ENCODE results near the gene BDKRB2.

The BDKRB2 gene

DNA sequence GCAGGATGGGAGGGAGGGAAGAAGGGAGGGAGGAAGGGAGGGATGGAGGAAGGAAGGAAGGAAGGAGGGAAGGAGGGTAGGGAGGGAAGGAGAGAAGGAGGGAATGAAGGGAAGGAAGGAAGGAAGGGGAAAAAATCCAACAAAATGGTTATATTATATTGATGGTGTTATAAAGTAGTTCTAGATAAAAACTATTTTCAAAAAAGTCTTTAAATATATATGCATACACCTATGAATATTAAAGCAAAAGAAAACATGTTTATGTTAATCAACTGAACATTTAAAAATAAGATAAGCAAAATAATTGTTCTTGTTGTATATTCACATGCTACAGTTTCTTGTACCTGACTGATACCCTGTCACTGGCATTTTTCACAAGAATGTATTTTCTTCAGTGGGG, 53.3 kb downstream of the BDKRB2 start:
- no peak overlapping the region for H3K4me3 ChIP-seq (ENCODE audit: low read length)

DNA sequence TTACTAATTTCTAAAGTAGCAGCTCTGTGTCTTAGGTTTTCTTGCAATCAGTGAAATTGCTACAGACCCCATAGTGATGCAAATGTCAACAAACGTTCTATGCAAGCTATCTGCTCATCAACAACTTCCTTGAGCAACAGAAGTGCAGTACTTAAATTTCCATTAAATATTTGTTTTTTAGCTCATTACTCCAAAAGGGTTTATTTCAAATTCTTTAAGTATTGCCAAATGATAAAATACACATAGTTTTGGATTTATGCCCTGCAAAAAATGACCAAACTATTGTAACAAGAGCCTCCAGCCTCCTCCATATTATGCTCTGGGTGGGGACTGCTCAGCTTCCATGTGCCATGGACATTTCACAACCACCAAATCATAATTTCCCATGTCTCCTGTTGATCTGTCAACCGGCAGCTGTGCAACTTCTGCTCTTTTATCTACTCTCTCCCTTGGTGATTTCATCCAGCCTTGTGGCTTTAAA, 55.7 kb downstream of the BDKRB2 start:
- Histone ChIP-seq H3K9me3 (ENCODE audit: low read length) (no peaks in the 10 kb centered on the region), H3K36me3 (ENCODE audit: insufficient read depth, low read length) (no peaks in the 10 kb centered on the region), H3K4me3 (ENCODE audit: low read length) (no peak overlapping the region), H3K4me1 (ENCODE audit: insufficient read depth, low read length) (no peaks in the 10 kb centered on the region), H3K27me3 (ENCODE audit: insufficient read depth, low read length) (no peaks in the 10 kb centered on the region), H2AFZ (ENCODE audit: low read depth, low read length) (no peak overlapping the region)

More for the DNA sequence above, 53.3 kb downstream of the BDKRB2 start:
- Histone ChIP-seq H3K9me3 (ENCODE audit: low read length) (no peaks in the 10 kb centered on the region), H3K27me3 (ENCODE audit: insufficient read depth, low read length) (no peaks in the 10 kb centered on the region), H3K4me1 (ENCODE audit: insufficient read depth, low read length) (no peaks in the 10 kb centered on the region), H3K36me3 (ENCODE audit: insufficient read depth, low read length) (no peaks in the 10 kb centered on the region), H2AFZ (ENCODE audit: low read depth, low read length) (no peak overlapping the region)

- Histone ChIP-seq H3K4me1 (ENCODE audit: insufficient read depth, low read length) (no peaks in the 10 kb centered on the region), H2AFZ (ENCODE audit: low read depth, low read length) (no peak overlapping the region), H3K36me3 (ENCODE audit: insufficient read depth, low read length) (no peaks in the 10 kb centered on the region), H3K27me3 (ENCODE audit: insufficient read depth, low read length) (no peaks in the 10 kb centered on the region), H3K4me3 (ENCODE audit: low read length) (no peak overlapping the region), H3K9me3 (ENCODE audit: low read length) (no peaks in the 10 kb centered on the region)
Observed at GRCh38 chr14:96261053-96261452, 56.4 kb downstream of the BDKRB2 start.

GRCh38 chr14:96261772-96262655, 57.4 kb downstream of the BDKRB2 start:
- no peak overlapping the region for H3K4me3 ChIP-seq (ENCODE audit: low read length)
- H3K27me3 ChIP-seq (ENCODE audit: insufficient read depth, low read length): no peaks in the 10 kb centered on the region
- H3K9me3 ChIP-seq (ENCODE audit: low read length): no peaks in the 10 kb centered on the region
- no peaks in the 10 kb centered on the region for H3K4me1 ChIP-seq (ENCODE audit: insufficient read depth, low read length)
- H2AFZ ChIP-seq (ENCODE audit: low read depth, low read length): no peak overlapping the region
- H3K36me3 ChIP-seq (ENCODE audit: insufficient read depth, low read length): no peaks in the 10 kb centered on the region

DNA sequence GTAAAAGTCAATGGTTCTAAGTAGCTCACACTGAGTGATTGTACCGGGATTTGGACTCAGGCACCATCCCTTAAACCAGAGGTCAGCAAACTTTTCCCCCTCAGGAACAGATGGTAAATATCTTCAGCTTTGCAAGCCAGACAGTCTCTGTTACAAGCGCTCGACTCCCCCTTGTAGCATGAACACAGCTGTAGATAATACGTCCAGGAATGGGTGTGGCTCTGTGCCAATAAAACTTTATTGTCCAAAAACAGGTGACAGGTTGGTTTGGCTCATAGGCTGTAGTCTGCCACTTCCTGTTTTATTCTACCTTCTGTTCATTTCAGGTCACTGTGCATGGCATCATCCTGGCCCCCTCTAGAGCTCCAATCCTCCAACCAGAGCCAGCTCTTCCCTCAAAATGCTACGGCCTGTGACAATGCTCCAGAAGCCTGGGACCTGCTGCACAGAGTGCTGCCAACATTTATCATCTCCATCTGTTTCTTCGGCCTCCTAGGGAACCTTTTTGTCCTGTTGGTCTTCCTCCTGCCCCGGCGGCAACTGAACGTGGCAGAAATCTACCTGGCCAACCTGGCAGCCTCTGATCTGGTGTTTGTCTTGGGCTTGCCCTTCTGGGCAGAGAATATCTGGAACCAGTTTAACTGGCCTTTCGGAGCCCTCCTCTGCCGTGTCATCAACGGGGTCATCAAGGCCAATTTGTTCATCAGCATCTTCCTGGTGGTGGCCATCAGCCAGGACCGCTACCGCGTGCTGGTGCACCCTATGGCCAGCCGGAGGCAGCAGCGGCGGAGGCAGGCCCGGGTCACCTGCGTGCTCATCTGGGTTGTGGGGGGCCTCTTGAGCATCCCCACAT, 58.9 kb downstream of the BDKRB2 start:
- no peaks in the 10 kb centered on the region for H3K9me3 ChIP-seq (ENCODE audit: low read length)
- no peaks in the 10 kb centered on the region for H3K4me1 ChIP-seq (ENCODE audit: insufficient read depth, low read length)
- no peak overlapping the region for H3K4me3 ChIP-seq (ENCODE audit: low read length)
- no peaks in the 10 kb centered on the region for H3K36me3 ChIP-seq (ENCODE audit: insufficient read depth, low read length)
- H2AFZ ChIP-seq (ENCODE audit: low read depth, low read length): no peak overlapping the region
- peaks cover 2% of the 10 kb centered on the region for H3K27me3 ChIP-seq (ENCODE audit: insufficient read depth, low read length)

DNA sequence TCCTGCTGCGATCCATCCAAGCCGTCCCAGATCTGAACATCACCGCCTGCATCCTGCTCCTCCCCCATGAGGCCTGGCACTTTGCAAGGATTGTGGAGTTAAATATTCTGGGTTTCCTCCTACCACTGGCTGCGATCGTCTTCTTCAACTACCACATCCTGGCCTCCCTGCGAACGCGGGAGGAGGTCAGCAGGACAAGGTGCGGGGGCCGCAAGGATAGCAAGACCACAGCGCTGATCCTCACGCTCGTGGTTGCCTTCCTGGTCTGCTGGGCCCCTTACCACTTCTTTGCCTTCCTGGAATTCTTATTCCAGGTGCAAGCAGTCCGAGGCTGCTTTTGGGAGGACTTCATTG, 59.5 kb downstream of the BDKRB2 start:
- H3K4me1 ChIP-seq (ENCODE audit: insufficient read depth, low read length): no peaks in the 10 kb centered on the region
- H2AFZ ChIP-seq (ENCODE audit: low read depth, low read length): no peak overlapping the region
- no peaks in the 10 kb centered on the region for H3K36me3 ChIP-seq (ENCODE audit: insufficient read depth, low read length)
- H3K4me3 ChIP-seq (ENCODE audit: low read length): no peak overlapping the region
- H3K9me3 ChIP-seq (ENCODE audit: low read length): no peaks in the 10 kb centered on the region
- peaks cover 3% of the 10 kb centered on the region for H3K27me3 ChIP-seq (ENCODE audit: insufficient read depth, low read length)

GRCh38 chr14:96264853-96265252, 60.2 kb downstream of the BDKRB2 start:
- H2AFZ ChIP-seq (ENCODE audit: low read depth, low read length): no peak overlapping the region
- no peaks in the 10 kb centered on the region for H3K4me1 ChIP-seq (ENCODE audit: insufficient read depth, low read length)
- no peaks in the 10 kb centered on the region for H3K36me3 ChIP-seq (ENCODE audit: insufficient read depth, low read length)
- peaks cover 3% of the 10 kb centered on the region for H3K27me3 ChIP-seq (ENCODE audit: insufficient read depth, low read length)
- no peaks in the 10 kb centered on the region for H3K9me3 ChIP-seq (ENCODE audit: low read length)
- H3K4me3 ChIP-seq (ENCODE audit: low read length): no peak overlapping the region

GRCh38 chr14:96265383-96266095, 60.9 kb downstream of the BDKRB2 start:
- H3K9me3 ChIP-seq (ENCODE audit: low read length): no peaks in the 10 kb centered on the region
- H3K27me3 ChIP-seq (ENCODE audit: insufficient read depth, low read length): peaks cover 3% of the 10 kb centered on the region
- no peaks in the 10 kb centered on the region for H3K4me1 ChIP-seq (ENCODE audit: insufficient read depth, low read length)
- no peaks in the 10 kb centered on the region for H3K36me3 ChIP-seq (ENCODE audit: insufficient read depth, low read length)
- no peak overlapping the region for H2AFZ ChIP-seq (ENCODE audit: low read depth, low read length)
- H3K4me3 ChIP-seq (ENCODE audit: low read length): no peak overlapping the region

- Histone ChIP-seq H2AFZ (ENCODE audit: low read depth, low read length) (no peak overlapping the region), H3K36me3 (ENCODE audit: insufficient read depth, low read length) (no peaks in the 10 kb centered on the region), H3K27me3 (ENCODE audit: insufficient read depth, low read length) (peaks cover 3% of the 10 kb centered on the region), H3K4me3 (ENCODE audit: low read length) (no peak overlapping the region), H3K9me3 (ENCODE audit: low read length) (no peaks in the 10 kb centered on the region), H3K4me1 (ENCODE audit: insufficient read depth, low read length) (no peaks in the 10 kb centered on the region)
Observed at GRCh38 chr14:96267336-96267735, 62.7 kb downstream of the BDKRB2 start.

DNA sequence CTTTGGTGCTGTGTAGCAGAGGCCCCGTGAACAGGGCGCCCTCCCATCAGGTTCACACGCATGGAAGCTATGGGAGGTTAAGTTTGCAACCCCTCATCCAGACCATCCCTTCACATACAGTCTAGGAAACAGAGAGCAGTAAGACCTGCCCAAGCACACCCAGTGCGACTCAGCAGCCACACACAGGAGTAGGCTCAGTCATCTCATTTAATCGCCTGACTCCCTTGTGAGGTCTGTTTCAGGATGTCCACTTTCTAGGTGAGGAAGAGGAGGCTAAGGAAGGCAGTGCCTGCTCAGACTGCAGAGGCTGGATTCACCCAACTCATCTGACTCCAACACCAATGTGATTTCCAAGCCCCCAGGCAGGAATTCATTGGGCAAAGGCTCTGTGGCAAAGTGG, 63.3 kb downstream of the BDKRB2 start:
- Histone ChIP-seq H3K4me3 (ENCODE audit: low read length) (no peak overlapping the region), H3K36me3 (ENCODE audit: insufficient read depth, low read length) (no peaks in the 10 kb centered on the region), H3K4me1 (ENCODE audit: insufficient read depth, low read length) (no peaks in the 10 kb centered on the region)

DNA sequence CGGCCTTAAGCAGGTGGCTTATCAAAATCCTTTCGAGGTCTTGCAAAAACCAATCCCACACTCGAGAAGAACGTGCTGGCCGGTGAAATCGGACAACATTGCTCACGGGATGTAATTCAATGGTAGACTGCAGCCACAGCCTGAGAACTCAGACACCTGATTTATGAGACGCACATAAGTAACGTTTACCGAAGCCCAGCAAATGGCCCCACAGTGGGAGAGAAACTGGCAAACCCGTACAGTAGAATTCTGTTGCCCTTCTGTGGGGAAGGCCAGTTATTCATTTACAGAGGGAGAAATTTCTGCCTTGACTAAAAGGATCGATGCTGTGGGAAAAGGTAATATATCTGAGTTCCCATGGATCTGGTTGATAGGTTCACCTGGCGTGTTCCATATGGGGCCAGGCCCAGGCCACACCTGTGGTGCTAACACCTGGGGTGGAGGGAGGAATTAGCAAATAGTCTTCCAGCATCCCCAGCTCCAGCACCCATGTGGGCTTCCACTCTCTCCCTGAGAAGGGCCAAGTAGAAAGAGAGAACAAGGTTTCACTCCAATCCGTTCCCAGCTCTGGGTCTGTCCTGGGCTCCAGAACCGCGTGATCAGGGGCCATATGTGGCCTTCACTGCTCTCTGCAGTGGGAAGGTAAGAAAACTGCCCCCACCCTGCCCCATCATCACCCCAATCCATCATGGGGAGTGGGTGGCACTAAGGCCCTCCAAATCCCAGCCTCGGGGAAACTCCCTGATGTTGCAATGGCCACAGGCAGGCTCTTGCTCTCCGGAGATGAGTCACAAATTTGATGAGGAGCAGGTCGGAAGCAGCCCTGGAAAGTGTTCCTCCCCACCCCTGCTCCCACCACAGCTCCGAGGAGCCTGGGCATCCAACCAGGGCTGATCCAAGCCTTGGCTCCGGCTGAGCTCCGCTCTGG, 64.1 kb downstream of the BDKRB2 start:
- no peaks in the 10 kb centered on the region for H3K36me3 ChIP-seq (ENCODE audit: insufficient read depth, low read length)
- no peaks in the 10 kb centered on the region for H3K9me3 ChIP-seq (ENCODE audit: low read length)
- no peak overlapping the region for H2AFZ ChIP-seq (ENCODE audit: low read depth, low read length)
- peaks cover 3% of the 10 kb centered on the region for H3K27me3 ChIP-seq (ENCODE audit: insufficient read depth, low read length)
- no peak overlapping the region for H3K4me3 ChIP-seq (ENCODE audit: low read length)
- H3K4me1 ChIP-seq (ENCODE audit: insufficient read depth, low read length): no peaks in the 10 kb centered on the region

More for the DNA sequence above, 63.3 kb downstream of the BDKRB2 start:
- Histone ChIP-seq H2AFZ (ENCODE audit: low read depth, low read length) (no peak overlapping the region), H3K27me3 (ENCODE audit: insufficient read depth, low read length) (peaks cover 3% of the 10 kb centered on the region), H3K9me3 (ENCODE audit: low read length) (no peaks in the 10 kb centered on the region)

DNA sequence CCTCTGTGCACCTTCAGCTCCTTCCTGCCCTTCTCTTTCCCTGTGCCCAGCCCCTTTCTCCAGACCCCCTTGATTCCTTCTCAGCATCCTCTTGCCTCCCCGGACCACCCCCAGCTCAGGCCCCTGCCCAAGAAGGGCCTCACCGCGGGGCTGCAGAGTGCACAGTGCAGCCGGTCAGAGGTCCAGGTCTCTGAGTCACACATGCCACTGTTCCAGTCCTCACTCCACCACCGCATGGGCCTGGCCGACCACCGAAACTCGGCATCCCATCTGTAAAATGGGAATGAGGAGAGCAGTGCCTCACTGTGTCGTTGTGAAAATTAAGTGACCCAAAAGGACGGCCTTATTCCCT, 64.7 kb downstream of the BDKRB2 start:
- Histone ChIP-seq H3K36me3 (ENCODE audit: insufficient read depth, low read length) (no peaks in the 10 kb centered on the region), H3K4me3 (ENCODE audit: low read length) (no peak overlapping the region), H3K9me3 (ENCODE audit: low read length) (no peaks in the 10 kb centered on the region), H3K4me1 (ENCODE audit: insufficient read depth, low read length) (no peaks in the 10 kb centered on the region), H2AFZ (ENCODE audit: low read depth, low read length) (no peak overlapping the region), H3K27me3 (ENCODE audit: insufficient read depth, low read length) (peaks cover 3% of the 10 kb centered on the region)

All from neuron (in vitro differentiated cells).